CD4-positive, alpha-beta T cell treated with Interleukin-6 at 100 ng/mL for 8 hours (primary cell): ENCODE data around the gene AHRR.
"Not testable (repeated sequence)": the region's sequence is repeated elsewhere in the genome, so short reads cannot be mapped to it uniquely, and the experiment has no call there.

Experiments used
- DNase-seq: peaks from one replicate; pipeline ENCODE4 v3.0.0-alpha.2; 2020; ENCODE audit warnings: mixed read lengths, low spot score

The AHRR gene

GRCh38 chr5:475704-476101 lies 154.2 kb downstream of the AHRR start:
- DNase-seq: no peak

GRCh38 chr5:476102-476813 lies 154.7 kb downstream of the AHRR start:
- no peak for DNase-seq

DNA sequence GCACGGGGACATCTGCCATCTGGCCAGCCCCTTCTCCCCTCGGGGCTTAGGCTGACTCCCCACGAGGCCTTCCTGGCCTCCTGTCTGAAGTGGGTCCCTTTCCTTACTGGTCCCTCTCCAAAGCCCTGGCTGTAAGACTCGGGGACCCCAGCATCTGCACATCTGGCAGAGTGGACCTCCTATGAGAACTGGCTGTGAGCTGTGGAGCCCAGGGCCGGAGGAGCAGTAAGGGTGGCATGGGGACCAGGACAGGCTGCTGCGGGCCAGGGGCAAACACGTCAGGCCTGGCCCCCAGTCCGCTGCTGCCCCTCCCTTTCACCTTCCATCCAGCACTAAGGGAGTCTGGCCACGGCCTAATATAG lies 155.3 kb downstream of the AHRR start:
- DNase-seq: no peak

- no peak for DNase-seq
Measured at GRCh38 chr5:477247-477646, 155.7 kb downstream of the AHRR start.

DNA sequence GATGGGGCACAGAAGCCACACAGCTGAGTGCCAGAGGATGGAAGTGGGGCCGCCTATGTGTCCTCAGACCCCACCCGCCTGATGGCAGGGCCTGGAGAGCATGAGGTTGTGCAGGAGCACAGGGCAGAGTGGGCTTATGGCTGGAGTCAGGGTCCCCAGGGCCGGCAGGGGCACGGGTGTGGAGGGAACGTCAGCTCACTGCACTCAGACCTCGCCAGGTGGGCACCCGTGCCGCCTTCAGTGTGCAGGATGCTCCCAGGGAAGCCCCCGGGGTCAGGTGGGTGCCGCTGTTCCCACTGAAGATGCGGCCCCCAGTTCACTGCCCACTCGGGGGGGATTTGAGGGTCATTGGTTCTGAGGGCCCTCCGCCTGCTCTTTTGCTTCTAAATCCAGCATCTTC lies 156.4 kb downstream of the AHRR start:
- no peak for DNase-seq

- DNase-seq: no peak
Measured at GRCh38 chr5:478369-478981, 157.0 kb downstream of the AHRR start.

GRCh38 chr5:478982-479535 lies 157.5 kb downstream of the AHRR start:
- no peak for DNase-seq

- DNase-seq: no peak
Measured at GRCh38 chr5:479566-480319, 158.2 kb downstream of the AHRR start.

DNA sequence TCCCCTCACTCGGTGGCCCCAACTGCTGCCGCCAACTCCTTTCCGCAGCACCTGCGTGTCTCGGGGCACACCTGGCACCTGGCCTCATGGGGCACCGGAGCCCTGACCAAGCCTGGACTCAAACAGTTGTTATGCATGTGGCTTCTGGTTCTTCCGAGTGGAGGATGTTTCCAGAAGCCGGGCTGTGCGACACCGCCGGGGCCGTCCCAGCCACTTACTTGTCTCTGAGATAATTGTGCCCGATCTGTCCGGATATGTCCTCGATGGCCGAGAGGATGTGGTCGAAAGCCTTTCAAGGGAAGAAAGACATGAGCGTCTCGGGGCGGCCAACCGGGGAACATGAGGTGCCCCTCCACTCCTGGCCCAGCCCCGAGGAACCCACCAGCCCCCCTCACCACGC lies 159.8 kb downstream of the AHRR start:
- DNase-seq: no peak

DNA sequence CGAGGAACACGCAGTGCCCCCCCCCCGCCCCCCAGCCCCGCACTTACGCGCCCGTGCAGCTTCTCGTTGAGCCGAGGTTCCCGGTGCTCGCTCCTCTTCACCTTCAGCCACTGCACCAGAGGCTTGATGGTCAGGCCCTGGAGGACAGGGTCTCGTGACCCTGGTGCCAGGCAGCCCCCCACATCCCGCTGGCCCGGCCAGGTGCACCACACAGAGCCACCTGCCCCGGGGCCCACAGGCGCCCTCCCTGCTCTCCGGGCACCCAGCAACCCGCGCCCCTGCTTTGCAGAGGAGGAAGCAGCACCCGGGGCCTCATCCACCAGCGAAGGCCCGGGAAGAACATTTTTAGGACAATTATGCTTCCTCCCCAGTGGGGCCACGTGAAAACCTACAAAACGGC lies 160.5 kb downstream of the AHRR start:
- no peak for DNase-seq

- DNase-seq: no peak
Measured at GRCh38 chr5:482506-482905, 161.0 kb downstream of the AHRR start.

DNA sequence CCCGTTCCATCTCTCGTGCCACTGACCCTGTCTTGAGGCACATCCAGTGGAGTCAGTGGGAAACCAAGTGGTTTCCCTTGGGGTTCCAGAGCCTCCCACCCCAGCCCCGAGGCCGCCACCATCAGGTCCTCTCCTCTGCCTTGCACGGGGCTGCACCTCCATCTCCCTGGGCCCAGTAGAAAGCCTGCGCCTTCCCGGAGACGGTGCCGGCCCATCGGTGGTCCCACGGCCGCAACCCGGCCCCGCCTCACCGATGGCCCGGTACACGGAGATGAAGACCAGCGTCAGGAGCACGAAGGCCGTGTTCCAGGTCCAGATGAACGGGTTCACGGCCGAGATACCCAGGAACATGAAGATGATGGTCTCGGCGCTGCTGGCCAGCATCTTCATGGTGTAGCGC lies 161.5 kb downstream of the AHRR start:
- DNase-seq: no peak

- no peak for DNase-seq
Measured at GRCh38 chr5:483434-484140, 162.1 kb downstream of the AHRR start.

GRCh38 chr5:484556-484955 lies 163.0 kb downstream of the AHRR start:
- DNase-seq: no peak

DNA sequence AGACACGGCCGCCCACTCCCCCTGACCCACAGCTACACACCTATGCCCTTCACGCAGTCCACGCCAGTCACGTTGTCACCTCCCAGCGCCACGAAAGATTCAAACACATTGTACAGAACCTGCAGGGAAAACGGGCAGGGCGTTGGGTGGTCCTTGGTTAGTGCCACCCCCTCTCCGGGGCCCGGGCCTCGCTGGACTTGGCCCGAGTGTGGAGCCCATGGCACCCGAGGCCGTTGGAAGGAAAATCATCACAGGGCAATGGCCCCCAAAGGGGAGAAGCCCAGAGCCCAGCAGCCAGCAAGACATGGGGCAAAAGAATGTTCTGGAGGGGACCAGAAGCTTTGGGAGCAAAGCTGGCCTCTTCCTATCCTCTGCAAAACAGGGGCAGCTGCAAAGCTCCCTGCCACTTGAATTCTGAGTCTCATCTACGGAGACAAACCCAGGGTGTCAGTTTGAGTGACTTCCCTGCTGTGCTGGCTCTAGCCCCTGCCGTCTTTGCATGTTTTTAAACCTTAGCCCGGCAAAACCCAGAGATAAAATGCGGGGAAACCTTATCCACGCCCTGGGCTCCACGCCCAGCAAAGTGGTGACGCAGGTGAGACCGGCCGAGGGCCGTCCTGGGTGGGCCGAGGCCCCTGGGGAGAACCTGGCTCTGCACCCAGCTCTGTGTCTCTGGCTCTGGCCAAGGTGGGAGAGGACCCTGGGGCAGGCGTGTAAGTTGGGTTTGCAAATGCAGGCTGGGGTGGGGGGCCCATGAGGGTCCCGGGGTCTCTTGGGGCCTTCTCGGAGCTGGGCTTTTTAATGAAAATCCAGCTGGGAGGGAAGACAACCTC lies 163.8 kb downstream of the AHRR start:
- no peak for DNase-seq

DNA sequence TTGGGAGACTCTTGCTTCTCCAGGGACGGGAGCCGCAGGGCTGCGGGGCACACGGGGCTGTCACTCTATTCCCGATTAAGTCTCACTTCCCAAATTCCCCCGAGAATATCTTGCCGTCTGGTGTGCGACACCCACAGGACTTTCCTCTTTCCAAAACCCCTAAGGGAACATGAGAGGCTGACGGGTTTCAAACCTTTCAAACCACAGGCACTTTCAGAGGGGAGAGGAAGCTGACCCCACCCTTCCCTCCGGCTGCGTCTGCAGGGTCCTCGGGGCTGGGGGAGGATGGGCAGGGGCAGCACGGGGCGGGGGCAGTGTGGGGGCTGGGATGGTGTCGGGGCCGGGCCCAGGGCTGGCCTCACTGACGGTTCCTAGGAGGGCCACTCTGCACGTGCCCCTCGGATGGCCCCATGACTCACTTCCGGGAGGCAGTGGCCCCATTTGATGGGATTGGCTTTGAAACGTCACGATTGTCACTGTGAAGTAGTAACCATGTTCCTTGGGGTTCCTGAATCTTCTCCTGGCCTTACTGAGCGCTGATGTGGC lies 164.5 kb downstream of the AHRR start:
- DNase-seq: no peak

DNA sequence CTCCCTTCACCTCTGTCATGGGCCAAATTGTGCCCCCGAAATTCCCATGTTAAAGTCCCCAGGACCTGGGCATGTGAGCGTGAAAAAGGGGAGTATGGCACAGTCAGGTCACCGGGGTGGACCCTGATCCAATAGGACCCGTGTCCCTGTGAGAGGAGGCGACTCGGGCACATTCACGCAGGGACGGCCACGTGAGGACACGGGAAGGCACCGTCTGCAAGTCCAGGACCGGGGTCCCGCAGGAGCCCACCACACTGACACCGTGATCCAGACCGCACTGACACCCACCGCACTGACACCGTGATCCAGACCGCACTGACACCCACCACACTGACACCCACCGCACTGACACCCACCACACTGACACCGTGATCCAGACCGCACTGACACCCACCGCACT lies 165.1 kb downstream of the AHRR start:
- DNase-seq: not testable (repeated sequence)
